ENCODE results near the gene MYO10. TPM values are rescaled to one million over a fixed set of nuclear protein-coding genes. Genes with fewer than 3 reads are reported as not detected.

The MYO10 gene
- total RNA-seq, 1 experiment from 2014 or later, result 44.0 TPM

DNA sequence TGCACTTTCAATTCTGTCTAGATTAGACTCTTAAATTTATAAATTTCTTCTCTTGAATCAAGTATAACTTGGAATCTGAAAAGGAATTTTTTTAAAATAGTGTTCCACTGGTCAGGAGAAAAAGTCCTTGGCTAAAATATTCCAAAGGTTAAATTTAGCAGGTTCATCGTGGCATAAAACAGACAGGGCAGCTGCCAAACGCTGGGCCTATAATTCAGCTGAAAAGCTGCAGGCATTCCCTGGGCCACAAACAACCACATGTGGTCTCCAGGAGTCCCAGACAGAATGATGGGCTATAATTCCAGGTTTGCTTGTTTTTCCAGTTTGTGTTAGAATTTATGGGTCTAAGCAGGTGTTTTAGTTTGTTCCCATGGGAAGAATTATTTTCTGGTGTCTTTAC lies 248.2 kb downstream of the MYO10 start:
- in situ Hi-C loops (cut with HindIII; ENCODE audit: low pct_unique_long_range_greater_than_20kb, low sequenced_read_pairs), result no loop called here
- DNase-seq (ENCODE audit: low read depth), result no peak

DNA sequence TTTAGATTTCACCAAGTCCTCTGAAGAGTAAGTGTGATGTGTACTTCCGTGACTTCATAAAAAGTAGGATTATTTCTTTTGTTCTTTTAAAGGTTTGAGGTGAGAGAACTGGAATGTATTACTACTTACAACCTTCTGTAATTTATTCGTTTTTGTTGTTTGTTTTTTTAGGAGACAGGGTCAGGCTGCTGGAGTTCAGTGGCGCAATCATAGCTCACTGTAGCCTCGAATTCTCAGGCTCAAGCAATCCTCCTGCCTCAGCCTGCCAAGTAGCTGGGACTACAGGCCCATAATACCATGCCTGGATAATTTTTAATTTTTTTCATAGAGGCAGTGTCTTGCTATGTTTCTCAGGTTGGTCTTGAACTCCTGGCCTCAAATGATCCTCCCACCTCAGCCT lies 251.0 kb downstream of the MYO10 start:
- DNase-seq (ENCODE audit: low read depth), result no peak
- in situ Hi-C loops (cut with HindIII; ENCODE audit: low pct_unique_long_range_greater_than_20kb, low sequenced_read_pairs), result no loop called here

DNA sequence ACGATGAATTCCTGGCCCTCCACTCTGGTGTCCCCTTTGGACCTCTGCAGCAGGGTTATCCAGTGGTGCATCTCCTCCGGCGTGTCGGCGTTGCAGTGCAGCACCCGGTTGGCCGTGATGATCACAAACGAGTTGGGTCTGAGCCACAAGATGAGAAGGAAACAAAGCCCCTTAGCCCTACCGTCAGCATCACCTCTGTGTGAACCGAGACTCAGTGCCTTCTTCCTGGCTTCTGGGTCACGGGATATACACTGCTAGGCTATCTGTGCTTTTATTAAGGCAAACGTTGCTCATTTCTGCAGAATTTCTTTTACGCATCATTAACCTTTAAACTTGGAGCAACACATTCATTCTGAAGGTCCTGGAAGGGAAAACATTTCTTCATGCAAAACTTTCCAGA lies 254.2 kb downstream of the MYO10 start:
- DNase-seq (ENCODE audit: low read depth), result peak; percentile 85
- in situ Hi-C loops (cut with HindIII; ENCODE audit: low pct_unique_long_range_greater_than_20kb, low sequenced_read_pairs), result no loop called here

DNA sequence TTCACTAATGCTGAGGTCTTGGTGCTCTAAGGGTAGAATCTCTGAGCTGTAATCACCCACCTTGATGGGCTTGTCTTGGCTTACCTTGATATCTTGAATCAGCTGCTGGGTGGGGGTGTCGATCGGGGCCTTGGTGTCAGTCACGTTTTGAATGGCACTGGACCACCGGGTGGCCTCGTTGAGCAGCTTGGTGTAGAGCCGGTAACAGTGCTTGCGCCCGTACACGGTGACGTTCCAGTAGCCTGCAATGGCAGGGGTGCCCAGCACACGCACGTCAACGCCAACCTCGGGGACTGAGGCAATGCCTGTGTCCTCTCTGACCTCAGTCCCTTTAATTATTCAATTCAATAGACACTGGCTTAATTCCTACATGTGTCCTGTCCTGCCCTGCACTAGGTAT lies 256.2 kb downstream of the MYO10 start:
- no peak for DNase-seq (ENCODE audit: low read depth)
- in situ Hi-C loops (cut with HindIII; ENCODE audit: low pct_unique_long_range_greater_than_20kb, low sequenced_read_pairs), result no loop called here

DNA sequence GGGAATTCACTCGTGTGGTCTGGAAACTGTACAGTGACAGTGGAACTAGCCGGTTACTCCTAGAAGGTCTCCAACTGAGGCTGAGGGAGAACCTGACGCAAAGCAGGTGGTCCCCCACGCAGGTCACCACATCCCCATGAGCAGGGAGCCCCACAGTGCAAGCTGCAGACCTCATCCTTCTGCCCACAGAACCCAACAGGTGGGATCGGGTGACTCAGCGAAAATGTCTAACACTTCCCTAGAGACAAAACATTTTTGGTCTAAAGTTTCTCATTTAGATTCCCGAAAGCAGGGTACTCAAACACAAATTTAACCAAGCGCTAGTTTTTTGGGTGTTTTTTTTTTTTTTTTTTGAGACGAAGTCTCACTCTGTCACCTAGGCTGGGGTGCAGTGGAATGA lies 256.9 kb downstream of the MYO10 start:
- DNase-seq (ENCODE audit: low read depth), result no peak
- in situ Hi-C loops (cut with HindIII; ENCODE audit: low pct_unique_long_range_greater_than_20kb, low sequenced_read_pairs), result no loop called here

GRCh38 chr5:16675806-16676205 lies 260.3 kb downstream of the MYO10 start:
- no peak for DNase-seq (ENCODE audit: low read depth)
- in situ Hi-C loops (cut with HindIII; ENCODE audit: low pct_unique_long_range_greater_than_20kb, low sequenced_read_pairs), result no loop called here

- DNase-seq (ENCODE audit: low read depth), result no peak
- in situ Hi-C loops (cut with HindIII; ENCODE audit: low pct_unique_long_range_greater_than_20kb, low sequenced_read_pairs), result no loop called here
Measured at GRCh38 chr5:16674750-16675149, 261.3 kb downstream of the MYO10 start.

DNA sequence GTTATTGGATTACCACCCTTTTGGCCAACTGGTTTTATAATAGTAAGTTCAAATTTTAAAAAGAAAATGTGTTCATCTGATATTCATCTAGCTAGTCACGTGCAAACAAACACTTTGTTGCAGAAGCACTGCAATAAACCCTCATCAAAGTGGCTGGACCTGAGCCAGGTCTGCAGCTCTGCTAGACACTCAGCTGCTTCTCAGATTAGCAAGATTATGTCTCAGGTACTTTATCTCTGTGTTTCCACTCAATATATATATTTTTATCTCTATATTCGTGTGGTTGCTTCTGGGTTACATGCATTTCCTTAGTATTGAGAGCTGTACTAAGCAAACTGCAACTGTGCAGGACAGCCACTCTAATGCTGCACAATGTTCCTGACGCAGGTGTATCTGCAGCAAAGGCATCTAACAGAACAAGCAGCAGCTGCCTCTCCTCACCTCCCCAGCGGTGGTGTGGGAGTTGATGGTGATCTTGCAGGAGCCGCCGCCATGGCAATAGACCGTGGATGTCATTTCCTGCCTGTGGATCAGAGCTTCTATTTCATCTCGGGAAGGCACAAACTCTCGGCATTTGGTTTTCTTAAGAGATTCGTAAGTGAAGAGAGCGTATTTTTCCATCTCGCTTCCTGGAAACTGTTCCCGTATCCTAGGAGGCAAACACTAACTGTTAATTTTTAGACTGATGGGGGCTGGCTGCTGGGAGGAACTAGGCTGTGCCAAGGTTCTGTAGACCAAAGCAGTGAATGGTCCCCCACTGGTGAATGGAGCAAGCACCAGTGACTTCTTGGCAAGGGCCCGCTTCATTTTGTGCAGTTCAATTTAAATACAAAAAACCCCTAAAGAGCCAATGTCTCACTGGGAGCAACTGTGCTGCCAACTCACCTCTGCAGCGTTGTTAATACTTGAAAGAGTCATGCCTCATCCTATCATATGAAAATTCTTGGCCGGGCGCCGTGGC lies 262.6 kb downstream of the MYO10 start:
- DNase-seq (ENCODE audit: low read depth), result peak; percentile 21
- in situ Hi-C loops (cut with HindIII; ENCODE audit: low pct_unique_long_range_greater_than_20kb, low sequenced_read_pairs), result no loop called here

DNA sequence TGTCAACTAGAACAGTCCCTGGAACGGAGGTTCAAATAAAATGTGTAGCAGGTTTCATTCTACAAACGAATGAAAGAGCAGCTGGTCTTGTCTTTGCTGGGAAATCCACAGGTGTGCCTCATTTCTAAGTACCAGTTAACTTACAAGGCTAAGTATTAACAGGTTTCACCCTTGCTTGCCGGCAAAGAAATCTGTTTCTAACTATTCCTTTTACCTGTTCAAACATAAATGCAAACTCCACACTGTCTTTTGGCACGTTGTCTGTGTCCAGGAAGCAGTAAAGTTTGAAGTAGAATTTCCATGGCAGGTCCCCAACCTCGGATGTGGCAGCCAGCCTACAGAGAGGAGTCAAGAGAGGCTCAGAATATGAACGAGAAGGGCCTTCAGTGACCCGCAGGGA lies 264.9 kb downstream of the MYO10 start:
- in situ Hi-C loops (cut with HindIII; ENCODE audit: low pct_unique_long_range_greater_than_20kb, low sequenced_read_pairs), result no loop called here
- no peak for DNase-seq (ENCODE audit: low read depth)

GRCh38 chr5:16669776-16670175 lies 266.3 kb downstream of the MYO10 start:
- DNase-seq (ENCODE audit: low read depth), result no peak
- in situ Hi-C loops (cut with HindIII; ENCODE audit: low pct_unique_long_range_greater_than_20kb, low sequenced_read_pairs), result no loop called here

DNA sequence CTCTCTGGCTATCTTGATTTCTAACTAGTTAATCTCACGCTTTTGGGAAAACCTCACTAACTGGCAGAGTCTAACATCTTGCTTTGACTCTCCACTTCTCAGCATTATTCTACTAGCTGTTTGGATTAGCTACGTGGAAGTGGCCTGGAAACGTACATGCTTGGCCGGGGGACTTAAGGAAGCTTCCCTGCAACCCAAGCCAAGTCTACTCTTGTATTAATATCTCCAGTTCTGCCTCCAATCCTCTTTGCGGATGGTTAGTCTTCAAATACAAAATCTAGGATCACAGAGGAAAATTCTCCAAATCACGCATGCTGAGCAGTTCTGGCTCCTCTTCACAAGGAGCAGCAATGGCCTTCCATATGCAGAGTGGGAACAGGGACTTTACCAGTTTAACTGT lies 267.5 kb downstream of the MYO10 start:
- DNase-seq (ENCODE audit: low read depth), result no peak
- in situ Hi-C loops (cut with HindIII; ENCODE audit: low pct_unique_long_range_greater_than_20kb, low sequenced_read_pairs), result no loop called here

DNA sequence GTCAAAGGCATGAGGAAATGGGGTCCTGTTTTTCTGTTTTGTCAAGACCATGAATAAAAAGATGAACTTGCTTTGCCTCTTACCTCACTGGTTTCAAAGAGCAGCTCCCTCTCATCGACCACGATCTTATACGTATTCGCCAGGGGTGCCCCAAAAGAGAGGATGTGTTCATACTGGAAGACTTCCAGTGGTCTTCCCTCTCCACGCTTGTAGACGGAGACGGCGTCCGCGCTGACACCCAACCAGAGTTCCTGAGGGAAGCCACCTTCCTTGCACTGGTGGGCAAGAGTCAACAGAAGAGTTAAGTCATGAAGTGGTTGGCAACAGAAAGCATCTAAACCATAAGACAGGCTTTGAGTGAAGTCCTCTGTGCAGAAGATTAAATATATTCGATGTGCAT lies 267.9 kb downstream of the MYO10 start:
- in situ Hi-C loops (cut with HindIII; ENCODE audit: low pct_unique_long_range_greater_than_20kb, low sequenced_read_pairs), result no loop called here
- DNase-seq (ENCODE audit: low read depth), result no peak

GRCh38 chr5:16666883-16667398 lies 269.1 kb downstream of the MYO10 start:
- no peak for DNase-seq (ENCODE audit: low read depth)
- in situ Hi-C loops (cut with HindIII; ENCODE audit: low pct_unique_long_range_greater_than_20kb, low sequenced_read_pairs), result no loop called here

GRCh38 chr5:16666130-16666882 lies 269.8 kb downstream of the MYO10 start:
- in situ Hi-C loops (cut with HindIII; ENCODE audit: low pct_unique_long_range_greater_than_20kb, low sequenced_read_pairs), result no loop called here
- DNase-seq (ENCODE audit: low read depth), result no peak

DNA sequence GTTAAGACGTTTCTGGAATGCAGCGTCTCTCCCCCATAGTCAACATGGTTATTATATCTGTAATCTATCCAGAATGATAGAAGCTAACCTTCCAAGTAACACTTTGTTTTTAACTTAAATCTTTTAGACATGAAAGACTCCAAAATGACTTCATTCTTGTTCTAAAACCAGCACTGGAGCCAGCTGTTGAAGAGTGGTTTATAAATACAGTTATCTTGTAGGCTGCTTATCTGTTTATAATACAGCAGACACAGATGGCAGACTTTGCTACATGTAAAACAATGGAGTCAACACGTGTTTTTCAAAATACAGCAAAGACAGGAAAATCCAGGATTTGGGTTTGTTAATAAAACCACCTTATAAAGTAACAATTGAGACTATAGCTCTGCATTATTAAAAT lies 270.5 kb downstream of the MYO10 start:
- DNase-seq (ENCODE audit: low read depth), result no peak
- in situ Hi-C loops (cut with HindIII; ENCODE audit: low pct_unique_long_range_greater_than_20kb, low sequenced_read_pairs), result no loop called here

- DNase-seq (ENCODE audit: low read depth), result no peak
- in situ Hi-C loops (cut with HindIII; ENCODE audit: low pct_unique_long_range_greater_than_20kb, low sequenced_read_pairs), result no loop called here
Measured at GRCh38 chr5:16664368-16664767, 271.7 kb downstream of the MYO10 start.

GRCh38 chr5:16663840-16664239 lies 272.2 kb downstream of the MYO10 start:
- in situ Hi-C loops (cut with HindIII; ENCODE audit: low pct_unique_long_range_greater_than_20kb, low sequenced_read_pairs), result no loop called here
- no peak for DNase-seq (ENCODE audit: low read depth)

DNA sequence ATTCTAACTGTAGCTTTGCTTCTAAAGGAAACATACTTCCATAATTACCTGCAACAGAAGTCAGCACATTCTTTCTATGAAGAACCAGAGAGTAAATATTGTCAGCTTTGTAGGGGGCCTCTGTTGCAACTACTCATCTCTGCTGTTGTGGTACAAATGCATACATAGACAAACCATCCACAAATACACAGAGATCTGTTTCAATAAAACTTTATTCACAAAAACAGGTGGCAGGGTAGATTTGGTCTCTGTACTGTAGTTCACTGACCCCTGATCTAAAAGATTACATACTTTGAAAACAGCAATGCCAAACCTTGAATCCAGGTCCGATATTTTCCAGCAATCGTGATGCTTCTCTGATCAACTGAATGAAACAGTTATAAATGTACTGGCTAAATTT lies 274.4 kb downstream of the MYO10 start:
- no peak for DNase-seq (ENCODE audit: low read depth)
- in situ Hi-C loops (cut with HindIII; ENCODE audit: low pct_unique_long_range_greater_than_20kb, low sequenced_read_pairs), result no loop called here

GRCh38 chr5:16660982-16661381 lies 275.1 kb downstream of the MYO10 start:
- DNase-seq (ENCODE audit: low read depth), result no peak
- in situ Hi-C loops (cut with HindIII; ENCODE audit: low pct_unique_long_range_greater_than_20kb, low sequenced_read_pairs), result no loop called here
